Gastrocnemius medialis (tissue), 4 donors: ENCODE results near the gene UNC13B. TPM values are rescaled to one million over a fixed set of nuclear protein-coding genes. Genes with fewer than 3 reads are reported as not detected.

Experiments
- ATAC-seq, 2 donors: fragments of 150-250 bp; one replicate each; pipeline ENCODE4 v1.9.1; 2016
- DNase-seq, 2 donors: peaks; one replicate each; pipeline ENCODE4 v3.0.0-alpha.2; 2019
- H3K27ac ChIP-seq, 4 donors: fragments of 200-600 bp; sonication (generic); 1 replicate in 1 of 4; 2 replicates in 3 of 4; pipeline ENCODE4 v1.5.1; 2016 to 2018; ENCODE audit warnings: mild to moderate bottlenecking in 2 of 4, moderate library complexity in 1 of 4
- H3K27me3 ChIP-seq, 3 donors: fragments of 200-600 bp; sonication (generic) in 2 of 3; 1 replicate in 1 of 3; 2 replicates in 2 of 3; pipeline versions ENCODE4 v1.5.1 to v1.6.0; 2016 to 2019; ENCODE audit warnings: mild to moderate bottlenecking in 1 of 3, moderate library complexity in 1 of 3
- H3K36me3 ChIP-seq, 2 donors: fragments of 200-600 bp; sonication (generic) in 1 of 2; one replicate each; pipeline ENCODE4 v1.5.1; 2017 to 2018
- H3K4me1 ChIP-seq, 2 donors: fragments of 200-600 bp; sonication (generic) in 1 of 2; one replicate each; pipeline ENCODE4 v1.5.1; 2016 to 2017; ENCODE audit warnings: mild to moderate bottlenecking in 2 of 2
- H3K4me3 ChIP-seq, 4 donors: fragments of 200-600 bp; sonication (generic) in 3 of 4; 1 replicate in 1 of 4; 2 replicates in 3 of 4; pipeline ENCODE4 v1.5.1; 2016 to 2019; ENCODE audit warnings: mild to moderate bottlenecking in 2 of 4
- H3K9me3 ChIP-seq, 3 donors: fragments of 200-600 bp; sonication (generic) in 2 of 3; 1 replicate in 1 of 3; 2 replicates in 2 of 3; pipeline ENCODE4 v1.5.1; 2016 to 2019
- POLR2A ChIP-seq, 2 donors: fragments of 450-650 bp; IDR thresholded peaks; one replicate each; pipeline ENCODE4 v1.6.1; 2017; ENCODE audit warnings: antibody characterized with exemption in 2 of 2, mild to moderate bottlenecking in 2 of 2, moderate library complexity in 2 of 2
- in situ Hi-C, 4 donors: fragments of 200-750 bp; cut with MboI; loops; one replicate each; pipeline versions ENCODE4 v1.15.0 to v1.8.0; 2017; ENCODE audit warnings: low sequenced_read_pairs in 4 of 4
- intact Hi-C: fragments of 100-400 bp; cut with DNase I; formaldehyde crosslinking; loops from one replicate; pipeline ENCODE4 v1.15.1; 2023; ENCODE audit warnings: low total_unique reads
- total RNA-seq, 4 donors: library from RNA; depleted of rRNA; stranded (reverse); fragments of >200 nt; gene quantifications; one replicate each; pipeline versions ENCODE4 v1.1.0 to v1.2.3, GENCODE V29; 2016
- TF ChIP-seq, protein P1 (sequence below), 5 experiments: fragments of 450-650 bp in 3 of 5; fragments of 200-600 bp in 2 of 5; sonication (generic) in 2 of 5; IDR thresholded peaks in 4 of 5; conservative IDR thresholded peaks in 1 of 5; 1 replicate in 4 of 5; 2 replicates in 1 of 5; pipeline ENCODE4 v1.5.1; 2016 to 2019; ENCODE audit warnings: antibody characterized with exemption in 5 of 5, mild to moderate bottlenecking in 3 of 5, moderate library complexity in 3 of 5

The UNC13B gene
- total RNA-seq, 4 donors from 2014 or later, result 7.5 to 17.5 (median 13.1) TPM

DNA sequence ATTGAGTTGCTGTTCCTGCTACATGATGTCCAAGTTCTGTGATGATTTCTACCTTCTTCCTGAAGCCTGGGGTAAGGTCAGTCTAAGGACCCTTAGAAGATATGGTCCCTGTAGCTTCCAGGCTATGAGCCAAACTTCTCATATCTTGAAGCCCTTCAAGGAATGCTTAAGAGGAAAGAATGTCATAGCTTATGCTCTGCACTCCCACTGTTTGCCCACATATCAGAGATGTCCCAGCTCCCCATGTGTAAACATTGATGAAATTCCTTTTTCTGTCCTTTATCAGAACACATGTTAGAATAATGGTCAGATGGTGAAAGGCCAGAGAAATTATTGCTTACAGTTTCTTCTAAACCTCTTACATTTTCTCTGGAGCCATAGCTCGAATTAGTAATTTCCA, 286.7 kb downstream of the UNC13B start:
- Histone ChIP-seq H3K4me1 (no peaks in the 10 kb centered on the region), H3K27me3 (no peaks in the 10 kb centered on the region), H3K9me3 (no peaks in the 10 kb centered on the region), H3K4me3 (no peak overlapping the region), H3K27ac (no peak overlapping the region), H3K36me3 (no peaks in the 10 kb centered on the region)
- in situ Hi-C loops (loop anchor here in 1 of 4 donors (25.0 kb wide), 1 partner anchor 311 kb away; no protein-coding TSS in a partner anchor), intact Hi-C loops (no loop called here)
- TF ChIP-seq POLR2A (IDR thresholded peaks at IDR 0.05), result no peak
- DNase-seq, result no peak
- ATAC-seq, result no peak

DNA sequence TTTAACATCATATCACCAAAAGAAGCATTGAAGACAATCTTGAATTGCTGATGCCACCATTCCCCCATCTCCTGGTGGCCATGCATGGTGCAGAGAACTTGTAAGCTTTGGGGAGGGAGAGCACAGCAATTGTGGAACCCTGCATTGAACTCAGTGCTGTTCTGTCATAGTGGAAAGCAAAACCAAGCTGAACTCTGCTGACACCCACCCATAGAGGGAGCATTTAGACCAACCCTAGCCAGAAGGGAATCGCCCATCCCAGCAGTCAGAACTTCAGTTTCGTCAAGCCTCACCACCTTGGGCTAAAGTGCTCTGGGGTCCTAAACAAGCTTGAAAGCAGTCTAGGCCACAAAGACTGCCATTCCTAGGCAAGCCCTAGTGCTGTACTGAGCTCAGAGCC, 290.7 kb downstream of the UNC13B start:
- no peaks in the 10 kb centered on the region for H3K9me3 ChIP-seq
- H3K36me3 ChIP-seq, result no peaks in the 10 kb centered on the region
- intact Hi-C loops, result no loop called here
- TF ChIP-seq, protein P1, sequence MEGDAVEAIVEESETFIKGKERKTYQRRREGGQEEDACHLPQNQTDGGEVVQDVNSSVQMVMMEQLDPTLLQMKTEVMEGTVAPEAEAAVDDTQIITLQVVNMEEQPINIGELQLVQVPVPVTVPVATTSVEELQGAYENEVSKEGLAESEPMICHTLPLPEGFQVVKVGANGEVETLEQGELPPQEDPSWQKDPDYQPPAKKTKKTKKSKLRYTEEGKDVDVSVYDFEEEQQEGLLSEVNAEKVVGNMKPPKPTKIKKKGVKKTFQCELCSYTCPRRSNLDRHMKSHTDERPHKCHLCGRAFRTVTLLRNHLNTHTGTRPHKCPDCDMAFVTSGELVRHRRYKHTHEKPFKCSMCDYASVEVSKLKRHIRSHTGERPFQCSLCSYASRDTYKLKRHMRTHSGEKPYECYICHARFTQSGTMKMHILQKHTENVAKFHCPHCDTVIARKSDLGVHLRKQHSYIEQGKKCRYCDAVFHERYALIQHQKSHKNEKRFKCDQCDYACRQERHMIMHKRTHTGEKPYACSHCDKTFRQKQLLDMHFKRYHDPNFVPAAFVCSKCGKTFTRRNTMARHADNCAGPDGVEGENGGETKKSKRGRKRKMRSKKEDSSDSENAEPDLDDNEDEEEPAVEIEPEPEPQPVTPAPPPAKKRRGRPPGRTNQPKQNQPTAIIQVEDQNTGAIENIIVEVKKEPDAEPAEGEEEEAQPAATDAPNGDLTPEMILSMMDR (IDR thresholded peaks at IDR 0.05 in 4 of 5, conservative IDR thresholded peaks at IDR 0.05 in 1 of 5), result no peak
- no peak for TF ChIP-seq POLR2A (IDR thresholded peaks at IDR 0.05)
- in situ Hi-C loops, result loop anchor here in 2 of 4 donors (25.0 kb wide), 1 partner anchor 565 kb away; a partner anchor contains a TSS
- DNase-seq, result no peak
- H3K27me3 ChIP-seq, result no peaks in the 10 kb centered on the region
- no peak for ATAC-seq
- H3K27ac ChIP-seq, result no peak overlapping the region
- no peak overlapping the region for H3K4me3 ChIP-seq
- no peaks in the 10 kb centered on the region for H3K4me1 ChIP-seq

DNA sequence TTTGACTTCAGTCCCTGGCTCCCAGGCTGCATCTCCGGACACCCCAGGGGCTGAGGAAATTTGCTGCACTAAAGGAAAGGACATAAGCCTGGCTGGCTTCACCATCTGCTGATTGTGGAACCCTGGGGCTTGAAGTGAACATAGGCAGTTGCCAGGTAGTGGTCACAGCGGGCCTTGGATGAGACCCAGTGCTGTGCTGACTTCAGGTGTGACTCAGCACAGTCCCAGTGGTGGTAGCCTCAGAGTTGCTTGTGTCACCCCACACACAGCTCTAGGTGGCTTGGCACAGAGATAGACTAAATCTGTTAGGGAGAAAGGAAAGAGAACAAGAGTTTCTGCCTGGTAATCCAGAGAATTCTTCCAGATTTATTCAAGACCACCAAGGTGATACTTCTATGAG, 292.0 kb downstream of the UNC13B start:
- no peak for TF ChIP-seq POLR2A (IDR thresholded peaks at IDR 0.05)
- TF ChIP-seq, protein P1 (IDR thresholded peaks at IDR 0.05 in 4 of 5, conservative IDR thresholded peaks at IDR 0.05 in 1 of 5), result no peak
- in situ Hi-C loops, result loop anchor here in 2 of 4 donors (25.0 kb wide), 1 partner anchor 566 kb away; a partner anchor contains a TSS
- no peaks in the 10 kb centered on the region for H3K27me3 ChIP-seq
- H3K4me3 ChIP-seq, result no peak overlapping the region
- DNase-seq (no peak), ATAC-seq (no peak)
- H3K36me3 ChIP-seq, result no peaks in the 10 kb centered on the region
- intact Hi-C loops, result no loop called here
- H3K4me1 ChIP-seq, result no peaks in the 10 kb centered on the region
- H3K27ac ChIP-seq, result no peak overlapping the region
- no peaks in the 10 kb centered on the region for H3K9me3 ChIP-seq

Other genes with a start within 250 kb of the UNC13B start
- under 1 TPM in 1 of 4 donors, not detected in 3; 0.04 TPM for gene PHF24, start 203.7 kb upstream of the UNC13B start, total RNA-seq
- 100 to 1,000 TPM in 3 of 4 donors, 10 to 100 TPM in 1; 75.3 to 187 (median 128) TPM for gene DNAJB5, start 172.3 kb upstream of the UNC13B start, total RNA-seq
- gene VCP, start 89.4 kb upstream of the UNC13B start, total RNA-seq, result 100 to 1,000 TPM; 265 to 354 (median 342) TPM
- 10 to 100 TPM in 1 of 4 donors, 1 to 10 TPM in 3; 1.8 to 15.7 (median 3.4) TPM for gene FANCG, start 82.1 kb upstream of the UNC13B start, total RNA-seq
- gene PIGO, start 65.4 kb upstream of the UNC13B start, total RNA-seq, result 10 to 100 TPM in 1 of 4 donors, 1 to 10 TPM in 3; 6.6 to 12.3 (median 7.3) TPM
- 100 to 1,000 TPM; 117 to 168 (median 158) TPM for gene STOML2, start 58.9 kb upstream of the UNC13B start, total RNA-seq
- 10 to 100 TPM; 13.0 to 28.9 (median 24.2) TPM for gene ATOSB, start 46.1 kb upstream of the UNC13B start, total RNA-seq